ENCODE measurements around the gene RNPEP. TPM values are rescaled to one million over a fixed set of nuclear protein-coding genes. Genes with fewer than 3 reads are reported as not detected.
"Not testable (repeated sequence)": the region's sequence is repeated elsewhere in the genome, so short reads cannot be mapped to it uniquely, and the experiment has no call there.

Gene RNPEP, protein sequence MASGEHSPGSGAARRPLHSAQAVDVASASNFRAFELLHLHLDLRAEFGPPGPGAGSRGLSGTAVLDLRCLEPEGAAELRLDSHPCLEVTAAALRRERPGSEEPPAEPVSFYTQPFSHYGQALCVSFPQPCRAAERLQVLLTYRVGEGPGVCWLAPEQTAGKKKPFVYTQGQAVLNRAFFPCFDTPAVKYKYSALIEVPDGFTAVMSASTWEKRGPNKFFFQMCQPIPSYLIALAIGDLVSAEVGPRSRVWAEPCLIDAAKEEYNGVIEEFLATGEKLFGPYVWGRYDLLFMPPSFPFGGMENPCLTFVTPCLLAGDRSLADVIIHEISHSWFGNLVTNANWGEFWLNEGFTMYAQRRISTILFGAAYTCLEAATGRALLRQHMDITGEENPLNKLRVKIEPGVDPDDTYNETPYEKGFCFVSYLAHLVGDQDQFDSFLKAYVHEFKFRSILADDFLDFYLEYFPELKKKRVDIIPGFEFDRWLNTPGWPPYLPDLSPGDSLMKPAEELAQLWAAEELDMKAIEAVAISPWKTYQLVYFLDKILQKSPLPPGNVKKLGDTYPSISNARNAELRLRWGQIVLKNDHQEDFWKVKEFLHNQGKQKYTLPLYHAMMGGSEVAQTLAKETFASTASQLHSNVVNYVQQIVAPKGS
- total RNA-seq (20.0 TPM), polyA plus RNA-seq (39.7 TPM)
- long read RNA-seq, donor 1, partial matches to known transcripts, result 0 of 2 reads
- long read RNA-seq, donor 1, other reads (novel, unspliced or antisense), result 0 of 2 reads
- long read RNA-seq, donor 2, transcript RNPEP-201 (11 exons, 2,427 nt), result major isoform, 26 of 43 reads
- long read RNA-seq, donor 2, partial matches to known transcripts, result 17 of 43 reads
- long read RNA-seq, donor 2, other reads (novel, unspliced or antisense), result 0 of 43 reads
- long read RNA-seq, donor 3, transcript RNPEP-201 (11 exons, 2,427 nt), result major isoform, 10 of 25 reads
- long read RNA-seq, donor 3, partial matches to known transcripts, result 14 of 25 reads
- long read RNA-seq, donor 3, other reads (novel, unspliced or antisense), result 0 of 25 reads
- long read RNA-seq, donor 4, transcript RNPEP-201 (11 exons, 2,427 nt), result major isoform, 7 of 7 reads
- long read RNA-seq, donor 4, partial matches to known transcripts, result 0 of 7 reads
- long read RNA-seq, donor 4, other reads (novel, unspliced or antisense), result 0 of 7 reads
- long read RNA-seq, donor 5, transcript RNPEP-201 (11 exons, 2,427 nt), result major isoform, 10 of 28 reads
- long read RNA-seq, donor 5, partial matches to known transcripts, result 18 of 28 reads
- long read RNA-seq, donor 5, other reads (novel, unspliced or antisense), result 0 of 28 reads
- long read RNA-seq, donor 6, transcript RNPEP-201 (11 exons, 2,427 nt), result major isoform, 12 of 12 reads
- long read RNA-seq, donor 6, partial matches to known transcripts, result 0 of 12 reads
- long read RNA-seq, donor 6, other reads (novel, unspliced or antisense), result 0 of 12 reads
- long read RNA-seq, donor 7, transcript RNPEP-201 (11 exons, 2,427 nt), result major isoform, 10 of 10 reads
- long read RNA-seq, donor 7, partial matches to known transcripts, result 0 of 10 reads
- long read RNA-seq, donor 7, other reads (novel, unspliced or antisense), result 0 of 10 reads
- long read RNA-seq, donor 8, partial matches to known transcripts, result 0 of 2 reads
- long read RNA-seq, donor 8, other reads (novel, unspliced or antisense), result 0 of 2 reads
- long read RNA-seq, donor 9, transcript RNPEP-201 (11 exons, 2,427 nt), result major isoform, 8 of 8 reads
- long read RNA-seq, donor 9, partial matches to known transcripts, result 0 of 8 reads
- long read RNA-seq, donor 9, other reads (novel, unspliced or antisense), result 0 of 8 reads
- long read RNA-seq, donor 10, partial matches to known transcripts, result 0 of 4 reads
- long read RNA-seq, donor 10, other reads (novel, unspliced or antisense), result 0 of 4 reads

DNA sequence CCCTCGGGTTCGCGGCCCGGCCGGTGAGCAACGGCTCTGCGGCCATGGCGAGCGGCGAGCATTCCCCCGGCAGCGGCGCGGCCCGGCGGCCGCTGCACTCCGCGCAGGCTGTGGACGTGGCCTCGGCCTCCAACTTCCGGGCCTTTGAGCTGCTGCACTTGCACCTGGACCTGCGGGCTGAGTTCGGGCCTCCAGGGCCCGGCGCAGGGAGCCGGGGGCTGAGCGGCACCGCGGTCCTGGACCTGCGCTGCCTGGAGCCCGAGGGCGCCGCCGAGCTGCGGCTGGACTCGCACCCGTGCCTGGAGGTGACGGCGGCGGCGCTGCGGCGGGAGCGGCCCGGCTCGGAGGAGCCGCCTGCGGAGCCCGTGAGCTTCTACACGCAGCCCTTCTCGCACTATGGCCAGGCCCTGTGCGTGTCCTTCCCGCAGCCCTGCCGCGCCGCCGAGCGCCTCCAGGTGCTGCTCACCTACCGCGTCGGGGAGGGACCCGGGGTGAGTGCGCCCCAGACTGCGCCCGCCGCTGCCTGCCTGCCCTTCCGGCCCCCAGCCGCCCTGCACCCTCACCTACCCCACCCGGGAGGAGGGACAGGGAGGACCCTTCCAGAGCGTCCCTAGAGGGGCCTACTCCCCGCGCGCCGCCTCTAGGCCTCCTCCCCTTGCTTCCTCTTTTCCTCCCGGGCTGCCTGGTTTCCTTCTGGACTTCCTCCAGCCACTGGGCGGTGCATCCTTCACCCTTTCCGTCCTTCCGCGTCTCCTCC, at the start of gene RNPEP:
TSS of gene RNPEP (plus strand) at position 26 of the 757 bp plus-strand sequence. CDS start at position 45, 19 bp downstream.
- WGBS, result under 1% methylated on average over 80 of the region's 80 CpGs
- Histone ChIP-seq H3K36me3 (ENCODE audit: control insufficient read depth in 2 of 2, insufficient read depth in 2 of 2, low read length in 1 of 2) (no peaks in the 10 kb centered on the region), H3K27me3 (ENCODE audit: control insufficient read depth in 2 of 2, insufficient read depth in 1 of 2, low read length in 1 of 2) (peaks cover 0 to 4% of the 10 kb centered on the region in 2 donors), H3K4me3 (ENCODE audit: low read length in 2 of 2) (peak within 1 kb of the TSS; percentile 55 to 64), H3K9me3 (ENCODE audit: control insufficient read depth in 2 of 2, insufficient read depth in 1 of 2, low read length in 1 of 2) (no peaks in the 10 kb centered on the region), H3K27ac (ENCODE audit: low read depth in 1 of 2, low read length in 1 of 2) (peak within 1 kb of the TSS in 1 of 2 donors; percentile 75), H3K4me1 (ENCODE audit: control insufficient read depth in 2 of 2, insufficient read depth in 2 of 2, low read length in 2 of 2) (peaks cover 3 to 9% of the 10 kb centered on the region in 2 donors)
- peak in 8 of 9 donors; percentile 8 to 70 (median 39) for DNase-seq (ENCODE audit: low read depth in 6 of 9, low spot score in 9 of 9)

DNA sequence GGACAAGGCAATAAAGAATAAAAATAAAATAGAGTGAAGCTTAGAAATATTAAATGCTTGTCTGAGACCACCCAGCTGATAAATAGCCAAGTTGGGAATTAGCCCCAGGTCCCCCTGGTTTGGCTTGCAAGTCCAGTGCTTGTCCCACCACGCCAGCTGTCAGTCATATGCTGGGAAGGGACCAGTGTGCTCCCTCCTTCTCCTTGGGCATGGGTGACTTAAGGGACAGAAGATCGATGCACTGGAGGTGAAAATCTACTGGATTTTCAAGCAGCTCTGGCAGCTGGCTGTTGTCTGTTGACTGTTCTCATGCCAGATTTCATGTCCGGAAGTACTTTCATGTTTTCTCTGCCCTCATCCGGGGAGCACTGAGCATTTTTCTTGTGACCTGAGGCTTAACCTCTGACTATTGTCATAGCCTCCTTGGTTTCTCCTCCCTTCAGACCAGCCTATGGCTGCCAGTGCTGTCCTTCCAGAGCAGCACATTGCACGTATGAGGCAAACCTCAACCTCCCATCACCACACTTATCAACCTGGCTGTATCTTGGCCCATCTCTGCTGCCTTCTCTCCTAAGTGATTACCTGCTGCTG, 48.5 kb upstream of the RNPEP start:
- Histone ChIP-seq H3K27ac (ENCODE audit: low read depth in 1 of 2, low read length in 1 of 2) (no peak overlapping the region), H3K9me3 (ENCODE audit: control insufficient read depth in 2 of 2, insufficient read depth in 1 of 2, low read length in 1 of 2) (no peaks in the 10 kb centered on the region), H3K27me3 (ENCODE audit: control insufficient read depth in 2 of 2, insufficient read depth in 1 of 2, low read length in 1 of 2) (peaks cover 0 to 21% of the 10 kb centered on the region in 2 donors), H3K4me3 (ENCODE audit: low read length in 2 of 2) (no peak overlapping the region), H3K36me3 (ENCODE audit: control insufficient read depth in 2 of 2, insufficient read depth in 2 of 2, low read length in 1 of 2) (no peaks in the 10 kb centered on the region), H3K4me1 (ENCODE audit: control insufficient read depth in 2 of 2, insufficient read depth in 2 of 2, low read length in 2 of 2) (no peaks in the 10 kb centered on the region)
- WGBS, result 79% methylated on average over 5 of the region's 5 CpGs
- no peak for DNase-seq (ENCODE audit: low read depth in 6 of 9, low spot score in 9 of 9)

DNA sequence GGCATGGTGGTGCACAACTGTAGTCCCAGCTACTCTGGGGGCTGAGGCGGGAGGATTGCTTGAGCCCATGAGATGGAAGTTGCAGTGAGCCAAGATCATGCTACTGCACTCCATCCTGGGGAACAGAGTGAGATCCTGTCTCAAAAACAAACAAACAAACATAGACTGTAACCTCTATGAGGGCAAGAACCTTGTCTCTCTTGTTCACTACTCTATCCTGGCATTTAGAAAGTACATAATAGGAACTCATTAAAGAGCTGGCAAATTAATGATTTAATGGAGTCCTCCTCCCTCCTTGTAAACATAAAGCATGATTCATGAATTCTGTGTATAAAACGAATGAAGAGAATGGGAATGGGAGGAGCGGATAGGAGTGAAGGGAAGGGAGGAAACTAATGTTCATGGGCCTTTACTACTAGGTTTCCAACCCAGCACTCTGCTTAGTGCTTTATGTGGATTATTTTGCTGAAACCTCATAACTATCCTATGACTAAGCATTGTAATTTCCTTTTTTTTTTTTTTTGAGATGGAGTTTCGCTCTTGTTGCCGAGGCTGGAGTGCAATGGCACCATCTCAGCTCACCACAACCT, 44.7 kb upstream of the RNPEP start:
- no peaks in the 10 kb centered on the region for H3K36me3 ChIP-seq (ENCODE audit: control insufficient read depth in 2 of 2, insufficient read depth in 2 of 2, low read length in 1 of 2)
- no peak overlapping the region for H3K27ac ChIP-seq (ENCODE audit: low read depth in 1 of 2, low read length in 1 of 2)
- no peak for DNase-seq (ENCODE audit: low read depth in 6 of 9, low spot score in 9 of 9)
- no peaks in the 10 kb centered on the region for H3K9me3 ChIP-seq (ENCODE audit: control insufficient read depth in 2 of 2, insufficient read depth in 1 of 2, low read length in 1 of 2)
- WGBS, result 76% methylated on average over 5 of the region's 5 CpGs
- H3K27me3 ChIP-seq (ENCODE audit: control insufficient read depth in 2 of 2, insufficient read depth in 1 of 2, low read length in 1 of 2), result peaks cover 0 to 21% of the 10 kb centered on the region in 2 donors
- H3K4me3 ChIP-seq (ENCODE audit: low read length in 2 of 2), result no peak overlapping the region
- no peaks in the 10 kb centered on the region for H3K4me1 ChIP-seq (ENCODE audit: control insufficient read depth in 2 of 2, insufficient read depth in 2 of 2, low read length in 2 of 2)

DNA sequence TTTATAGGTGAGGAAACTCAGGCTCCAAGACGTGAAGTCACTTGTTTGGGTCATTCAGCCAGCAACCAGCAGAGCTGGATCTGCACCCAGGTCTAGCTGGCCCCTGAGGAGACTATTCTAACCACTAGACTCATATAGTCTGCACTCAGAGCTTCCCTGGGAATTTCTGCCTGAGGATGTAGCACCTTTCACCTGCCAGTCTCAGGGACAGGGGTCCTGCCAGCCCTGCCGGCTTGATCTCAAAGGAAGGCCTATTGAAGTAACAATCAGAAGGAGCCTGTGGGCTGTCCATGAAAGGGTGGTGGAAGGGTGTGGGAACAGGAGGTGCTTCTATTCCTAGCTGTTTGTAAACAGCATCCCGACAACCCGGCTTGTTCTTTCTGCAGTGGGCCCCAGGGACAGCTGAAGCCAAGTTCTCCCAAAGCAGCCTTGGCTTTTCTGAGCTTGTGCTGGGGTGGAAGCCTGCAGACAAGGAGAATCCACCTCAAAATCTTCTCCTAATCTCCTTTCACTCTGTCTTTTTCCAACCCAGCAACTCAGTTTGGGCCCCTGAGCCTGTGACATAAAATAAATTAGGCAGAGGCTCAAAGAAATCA, 43.9 kb upstream of the RNPEP start:
- no peaks in the 10 kb centered on the region for H3K4me1 ChIP-seq (ENCODE audit: control insufficient read depth in 2 of 2, insufficient read depth in 2 of 2, low read length in 2 of 2)
- H3K27me3 ChIP-seq (ENCODE audit: control insufficient read depth in 2 of 2, insufficient read depth in 1 of 2, low read length in 1 of 2), result peaks cover 0 to 25% of the 10 kb centered on the region in 2 donors
- H3K4me3 ChIP-seq (ENCODE audit: low read length in 2 of 2), result no peak overlapping the region
- no peaks in the 10 kb centered on the region for H3K9me3 ChIP-seq (ENCODE audit: control insufficient read depth in 2 of 2, insufficient read depth in 1 of 2, low read length in 1 of 2)
- H3K27ac ChIP-seq (ENCODE audit: low read depth in 1 of 2, low read length in 1 of 2), result no peak overlapping the region
- no peak for DNase-seq (ENCODE audit: low read depth in 6 of 9, low spot score in 9 of 9)
- no peaks in the 10 kb centered on the region for H3K36me3 ChIP-seq (ENCODE audit: control insufficient read depth in 2 of 2, insufficient read depth in 2 of 2, low read length in 1 of 2)
- WGBS, result 95% methylated on average over 4 of the region's 4 CpGs

DNA sequence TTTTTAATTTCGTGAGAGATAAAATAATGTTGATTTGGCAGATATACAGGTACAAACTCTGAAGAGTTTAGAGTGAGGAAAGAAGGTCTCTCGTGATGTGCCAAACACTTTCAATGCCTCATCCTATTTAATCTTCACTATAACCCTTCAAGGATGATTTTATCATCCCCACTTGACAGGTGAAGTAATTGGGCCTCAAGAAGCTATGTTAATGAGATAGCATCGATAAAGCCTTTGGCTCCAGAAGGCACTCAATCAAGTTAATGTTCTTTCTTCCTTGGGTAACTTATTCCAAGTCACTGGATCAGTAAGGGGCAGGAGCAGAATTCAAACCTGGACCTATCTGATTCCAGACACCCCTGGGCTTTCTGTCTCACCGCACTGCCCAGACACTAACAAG, 43.3 kb upstream of the RNPEP start:
- Histone ChIP-seq H3K36me3 (ENCODE audit: control insufficient read depth in 2 of 2, insufficient read depth in 2 of 2, low read length in 1 of 2) (no peaks in the 10 kb centered on the region), H3K27ac (ENCODE audit: low read depth in 1 of 2, low read length in 1 of 2) (no peak overlapping the region), H3K9me3 (ENCODE audit: control insufficient read depth in 2 of 2, insufficient read depth in 1 of 2, low read length in 1 of 2) (no peaks in the 10 kb centered on the region), H3K4me1 (ENCODE audit: control insufficient read depth in 2 of 2, insufficient read depth in 2 of 2, low read length in 2 of 2) (no peaks in the 10 kb centered on the region), H3K4me3 (ENCODE audit: low read length in 2 of 2) (no peak overlapping the region), H3K27me3 (ENCODE audit: control insufficient read depth in 2 of 2, insufficient read depth in 1 of 2, low read length in 1 of 2) (peaks cover 0 to 27% of the 10 kb centered on the region in 2 donors)
- WGBS, result 86% methylated on average over 4 of the region's 4 CpGs
- no peak for DNase-seq (ENCODE audit: low read depth in 6 of 9, low spot score in 9 of 9)

- Histone ChIP-seq H3K9me3 (ENCODE audit: control insufficient read depth in 2 of 2, insufficient read depth in 1 of 2, low read length in 1 of 2) (no peaks in the 10 kb centered on the region), H3K4me1 (ENCODE audit: control insufficient read depth in 2 of 2, insufficient read depth in 2 of 2, low read length in 2 of 2) (no peaks in the 10 kb centered on the region), H3K36me3 (ENCODE audit: control insufficient read depth in 2 of 2, insufficient read depth in 2 of 2, low read length in 1 of 2) (no peaks in the 10 kb centered on the region), H3K27me3 (ENCODE audit: control insufficient read depth in 2 of 2, insufficient read depth in 1 of 2, low read length in 1 of 2) (peaks cover under 1 to 30% of the 10 kb centered on the region in 2 donors), H3K27ac (ENCODE audit: low read depth in 1 of 2, low read length in 1 of 2) (no peak overlapping the region), H3K4me3 (ENCODE audit: low read length in 2 of 2) (no peak overlapping the region)
- no peak for DNase-seq (ENCODE audit: low read depth in 6 of 9, low spot score in 9 of 9)
- whole genome bisulfite sequencing, result 94% methylated on average over 5 of the region's 5 CpGs
Measured at GRCh38 chr1:201939574-201939973, 42.9 kb upstream of the RNPEP start.

DNA sequence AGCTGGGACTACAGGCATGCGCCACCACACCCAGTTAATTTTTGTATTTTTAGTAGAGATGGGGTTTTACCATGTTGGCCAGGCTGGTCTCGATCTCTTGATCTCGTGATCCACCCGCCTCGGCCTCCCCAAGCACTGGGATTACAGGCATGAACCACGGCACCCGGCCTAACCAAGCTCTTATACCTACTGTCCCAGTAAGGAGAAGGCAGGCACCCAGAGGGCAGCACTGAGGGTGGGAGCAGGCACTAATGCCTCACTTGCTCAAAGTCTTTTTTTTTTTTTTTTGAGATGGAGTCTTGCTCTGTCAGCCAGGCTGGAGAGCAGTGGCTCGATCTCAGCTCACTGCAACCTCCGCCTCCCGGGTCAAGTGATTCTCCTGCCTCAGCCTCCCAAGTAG, 42.1 kb upstream of the RNPEP start:
- H3K27me3 ChIP-seq (ENCODE audit: control insufficient read depth in 2 of 2, insufficient read depth in 1 of 2, low read length in 1 of 2), result peaks cover 8 to 38% of the 10 kb centered on the region in 2 donors
- not testable (repeated sequence) for H3K4me1 ChIP-seq (ENCODE audit: control insufficient read depth in 2 of 2, insufficient read depth in 2 of 2, low read length in 2 of 2); H3K9me3 ChIP-seq (ENCODE audit: control insufficient read depth in 2 of 2, insufficient read depth in 1 of 2, low read length in 1 of 2); DNase-seq (ENCODE audit: low read depth in 6 of 9, low spot score in 9 of 9); H3K4me3 ChIP-seq (ENCODE audit: low read length in 2 of 2); H3K36me3 ChIP-seq (ENCODE audit: control insufficient read depth in 2 of 2, insufficient read depth in 2 of 2, low read length in 1 of 2); H3K27ac ChIP-seq (ENCODE audit: low read depth in 1 of 2, low read length in 1 of 2)
- WGBS, result 96% methylated on average over 10 of the region's 10 CpGs
